ENCODE results near the gene MYADM.
"Not testable (repeated sequence)": the region's sequence is repeated elsewhere in the genome, so short reads cannot be mapped to it uniquely, and the experiment has no call there.

The MYADM gene

DNA sequence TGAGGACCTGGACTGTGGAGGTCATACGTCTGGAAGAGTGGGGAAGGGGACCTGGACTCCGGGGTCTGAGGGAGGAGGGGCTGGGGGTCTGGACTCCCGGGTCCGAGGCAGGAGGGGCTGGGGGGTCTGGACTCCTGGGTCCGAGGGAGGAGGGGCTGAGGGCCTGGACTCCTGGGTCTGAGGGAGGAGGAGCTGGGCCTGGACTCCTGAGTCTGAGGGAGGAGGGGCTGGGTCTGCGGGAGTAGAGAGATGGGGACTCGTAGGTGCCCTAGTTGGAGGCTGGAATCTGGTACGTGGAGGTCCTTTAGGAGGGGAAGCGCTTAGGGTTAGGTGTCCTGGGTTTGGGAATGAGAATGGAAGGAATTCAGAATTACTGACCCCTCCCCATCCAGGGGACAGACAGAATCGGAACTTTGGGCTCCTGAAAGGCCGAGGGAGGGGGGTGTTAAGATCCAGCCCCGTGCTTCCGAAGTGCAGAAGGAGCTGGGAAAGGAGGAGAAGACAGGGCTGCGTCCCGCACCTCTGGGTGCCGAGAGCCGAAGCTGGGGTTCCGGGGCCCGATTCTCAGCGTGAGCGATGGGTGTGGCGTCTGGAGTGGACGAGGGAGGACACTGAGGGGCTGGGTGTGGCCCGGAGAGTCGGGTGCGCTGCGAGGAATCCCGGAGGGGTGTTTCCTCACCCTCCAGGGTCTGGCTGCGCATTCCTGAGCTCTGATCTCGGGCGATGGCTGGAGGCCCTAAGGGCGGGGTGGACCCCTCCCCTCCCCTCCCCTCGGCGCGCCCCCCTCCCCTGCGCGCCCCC, 608 bp downstream of the MYADM start:
- FAIRE-seq (no peak), DNase-seq (ENCODE audit: low spot score) (peak; percentile 53)

DNA sequence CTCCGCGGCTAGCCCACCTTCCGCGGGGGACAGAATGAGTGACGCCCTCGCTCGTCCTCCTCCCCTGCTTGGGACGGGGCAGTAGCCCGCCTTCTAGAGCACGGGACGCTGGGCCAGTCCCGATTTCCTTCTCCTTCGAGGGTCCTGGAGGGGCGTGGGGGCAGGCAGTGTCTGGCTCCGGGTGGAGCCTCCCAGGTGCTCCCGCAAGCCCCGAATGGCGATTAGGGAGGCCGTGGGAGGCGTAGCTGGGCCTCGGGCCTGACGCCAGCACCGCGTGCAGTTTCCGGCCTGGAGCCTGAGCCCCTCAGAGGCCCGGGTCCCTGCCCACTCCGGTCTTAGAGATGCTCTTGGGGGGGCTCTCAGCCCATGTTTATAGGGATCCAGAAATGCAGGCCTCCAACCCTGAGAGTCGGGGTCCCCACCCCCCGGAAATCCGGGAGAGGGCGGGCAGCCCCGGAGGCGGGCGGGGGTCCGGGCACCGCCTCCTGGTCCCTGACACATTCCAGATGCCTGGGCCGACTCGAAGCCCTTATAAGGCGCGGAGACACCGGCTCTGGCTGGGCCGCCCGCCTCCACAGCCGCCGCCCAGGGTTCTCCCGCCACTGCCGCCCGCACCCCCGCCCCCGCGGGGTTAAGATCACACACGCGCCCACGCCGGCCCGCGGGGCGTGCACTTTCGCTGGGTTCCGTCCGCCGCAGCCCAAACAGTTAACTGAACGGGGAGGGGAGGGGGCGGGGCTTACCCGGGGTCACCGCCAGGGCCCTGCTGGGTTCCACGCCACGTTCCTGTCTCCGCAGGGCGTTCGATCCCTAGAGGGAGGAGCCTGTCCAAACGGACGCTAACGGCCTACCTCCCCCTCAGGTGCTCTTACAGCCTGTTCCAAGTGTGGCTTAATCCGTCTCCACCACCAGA, 1.5 kb downstream of the MYADM start:
- FAIRE-seq: no peak

DNA sequence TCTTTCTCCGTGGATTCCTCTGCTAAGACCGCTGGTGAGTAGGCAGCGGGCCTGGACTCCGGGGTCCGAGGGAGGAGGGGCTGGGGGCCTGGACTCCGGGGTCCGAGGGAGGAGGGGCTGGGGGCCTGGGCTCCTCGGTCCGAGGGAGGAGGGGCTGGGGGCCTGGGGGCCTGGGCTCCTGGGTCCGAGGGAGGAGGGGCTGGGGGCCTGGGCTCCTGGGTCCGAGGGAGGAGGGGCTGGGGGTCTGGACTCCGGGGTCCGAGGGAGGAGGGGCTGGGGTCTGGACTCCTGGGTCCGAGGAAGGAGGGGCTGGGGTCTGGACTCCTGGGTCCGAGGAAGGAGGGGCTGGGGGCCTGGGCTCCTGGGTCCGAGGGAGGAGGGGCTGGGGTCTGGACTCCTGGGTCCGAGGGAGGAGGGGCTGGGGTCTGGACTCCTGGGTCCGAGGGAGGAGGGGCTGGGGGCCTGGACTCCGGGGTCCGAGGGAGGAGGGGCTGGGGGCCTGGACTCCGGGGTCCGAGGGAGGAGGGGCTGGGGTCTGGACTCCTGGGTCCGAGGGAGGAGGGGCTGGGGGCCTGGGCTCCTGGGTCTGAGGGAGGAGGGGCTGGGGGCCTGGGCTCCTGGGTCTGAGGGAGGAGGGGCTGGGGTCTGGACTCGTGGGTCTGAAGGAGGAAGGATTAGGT, 2.3 kb downstream of the MYADM start:
- not testable (repeated sequence) for FAIRE-seq; DNase-seq (ENCODE audit: low spot score)

More for the DNA sequence above, 1.5 kb downstream of the MYADM start:
- DNase-seq (ENCODE audit: low spot score): peak; percentile 81

DNA sequence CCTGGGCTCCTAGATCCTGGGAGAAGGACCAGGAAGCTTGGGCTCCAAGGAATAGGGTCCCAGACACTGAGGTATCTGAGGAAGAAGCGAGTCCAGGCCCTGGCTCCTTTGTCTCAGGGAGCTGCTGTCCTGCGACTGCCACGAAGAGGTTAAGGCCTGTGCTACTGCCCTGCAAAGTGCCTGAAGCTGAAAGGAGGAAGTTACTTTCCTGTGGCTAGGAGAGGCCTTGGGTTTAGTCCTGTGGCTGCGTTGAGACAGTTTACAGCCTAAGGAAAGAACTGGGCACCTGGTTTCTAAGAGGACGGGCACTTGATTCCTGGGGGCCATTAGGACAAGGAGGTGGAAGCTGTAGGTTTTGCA, 2.8 kb downstream of the MYADM start:
- no peak for DNase-seq (ENCODE audit: low spot score)

DNA sequence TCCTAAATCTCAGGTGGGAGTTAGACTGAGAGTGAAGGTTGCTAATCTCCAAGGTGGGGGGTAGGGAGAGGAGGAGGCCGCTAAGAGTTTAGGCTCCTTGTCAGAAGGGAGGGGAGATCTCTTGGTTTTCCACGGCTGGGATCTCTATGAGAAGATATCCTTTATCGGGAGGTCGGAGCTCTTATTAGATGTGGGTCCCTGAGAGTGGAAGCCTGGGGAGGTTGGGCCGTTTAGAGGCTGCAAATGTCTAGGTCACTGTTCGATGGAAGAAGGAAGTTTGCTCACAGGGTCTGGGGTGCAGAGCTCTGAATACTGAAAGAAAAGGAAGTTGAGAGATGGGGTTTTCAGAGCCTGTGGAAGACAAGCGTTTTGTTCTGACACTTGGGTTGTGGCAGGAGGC, 3.8 kb downstream of the MYADM start:
- DNase-seq (ENCODE audit: low spot score) (no peak), FAIRE-seq (no peak)

More for the DNA sequence above, 2.8 kb downstream of the MYADM start:
- no peak for FAIRE-seq

DNA sequence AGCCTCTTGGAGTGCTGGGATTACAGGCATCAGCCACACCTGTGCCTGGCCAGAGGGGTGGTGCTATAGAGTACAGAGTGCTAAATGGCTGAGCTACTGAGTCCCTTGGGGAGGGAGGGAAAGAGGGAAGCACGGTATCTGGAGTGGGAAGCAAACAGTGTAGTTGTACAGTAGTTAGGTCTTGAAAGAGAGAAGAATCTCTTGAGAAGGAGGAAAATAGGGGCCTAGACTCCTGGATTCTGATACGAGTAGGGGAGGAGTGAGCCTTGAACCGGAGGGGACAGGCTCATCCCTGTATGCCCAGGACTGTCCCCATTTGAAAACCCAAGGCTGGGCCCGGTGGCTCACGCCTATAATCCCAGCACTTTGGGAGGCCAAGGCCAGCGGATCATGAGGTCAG, 5.1 kb downstream of the MYADM start:
- FAIRE-seq (no peak), DNase-seq (ENCODE audit: low spot score) (no peak)

DNA sequence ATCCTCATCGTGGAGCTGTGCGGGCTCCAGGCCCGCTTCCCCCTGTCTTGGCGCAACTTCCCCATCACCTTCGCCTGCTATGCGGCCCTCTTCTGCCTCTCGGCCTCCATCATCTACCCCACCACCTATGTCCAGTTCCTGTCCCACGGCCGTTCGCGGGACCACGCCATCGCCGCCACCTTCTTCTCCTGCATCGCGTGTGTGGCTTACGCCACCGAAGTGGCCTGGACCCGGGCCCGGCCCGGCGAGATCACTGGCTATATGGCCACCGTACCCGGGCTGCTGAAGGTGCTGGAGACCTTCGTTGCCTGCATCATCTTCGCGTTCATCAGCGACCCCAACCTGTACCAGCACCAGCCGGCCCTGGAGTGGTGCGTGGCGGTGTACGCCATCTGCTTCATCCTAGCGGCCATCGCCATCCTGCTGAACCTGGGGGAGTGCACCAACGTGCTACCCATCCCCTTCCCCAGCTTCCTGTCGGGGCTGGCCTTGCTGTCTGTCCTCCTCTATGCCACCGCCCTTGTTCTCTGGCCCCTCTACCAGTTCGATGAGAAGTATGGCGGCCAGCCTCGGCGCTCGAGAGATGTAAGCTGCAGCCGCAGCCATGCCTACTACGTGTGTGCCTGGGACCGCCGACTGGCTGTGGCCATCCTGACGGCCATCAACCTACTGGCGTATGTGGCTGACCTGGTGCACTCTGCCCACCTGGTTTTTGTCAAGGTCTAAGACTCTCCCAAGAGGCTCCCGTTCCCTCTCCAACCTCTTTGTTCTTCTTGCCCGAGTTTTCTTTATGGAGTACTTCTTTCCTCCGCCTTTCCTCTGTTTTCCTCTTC, 6.3 kb downstream of the MYADM start:
- no peak for FAIRE-seq
- DNase-seq (ENCODE audit: low spot score): no peak

DNA sequence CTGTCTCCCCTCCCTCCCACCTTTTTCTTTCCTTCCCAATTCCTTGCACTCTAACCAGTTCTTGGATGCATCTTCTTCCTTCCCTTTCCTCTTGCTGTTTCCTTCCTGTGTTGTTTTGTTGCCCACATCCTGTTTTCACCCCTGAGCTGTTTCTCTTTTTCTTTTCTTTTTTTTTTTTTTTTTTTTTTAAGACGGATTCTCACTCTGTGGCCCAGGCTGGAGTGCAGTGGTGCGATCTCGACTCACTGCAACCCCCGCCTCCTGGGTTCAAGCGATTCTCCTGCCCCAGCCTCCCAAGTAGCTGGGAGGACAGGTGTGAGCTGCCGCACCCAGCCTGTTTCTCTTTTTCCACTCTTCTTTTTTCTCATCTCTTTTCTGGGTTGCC, 6.9 kb downstream of the MYADM start:
- FAIRE-seq (no peak), DNase-seq (ENCODE audit: low spot score) (no peak)

DNA sequence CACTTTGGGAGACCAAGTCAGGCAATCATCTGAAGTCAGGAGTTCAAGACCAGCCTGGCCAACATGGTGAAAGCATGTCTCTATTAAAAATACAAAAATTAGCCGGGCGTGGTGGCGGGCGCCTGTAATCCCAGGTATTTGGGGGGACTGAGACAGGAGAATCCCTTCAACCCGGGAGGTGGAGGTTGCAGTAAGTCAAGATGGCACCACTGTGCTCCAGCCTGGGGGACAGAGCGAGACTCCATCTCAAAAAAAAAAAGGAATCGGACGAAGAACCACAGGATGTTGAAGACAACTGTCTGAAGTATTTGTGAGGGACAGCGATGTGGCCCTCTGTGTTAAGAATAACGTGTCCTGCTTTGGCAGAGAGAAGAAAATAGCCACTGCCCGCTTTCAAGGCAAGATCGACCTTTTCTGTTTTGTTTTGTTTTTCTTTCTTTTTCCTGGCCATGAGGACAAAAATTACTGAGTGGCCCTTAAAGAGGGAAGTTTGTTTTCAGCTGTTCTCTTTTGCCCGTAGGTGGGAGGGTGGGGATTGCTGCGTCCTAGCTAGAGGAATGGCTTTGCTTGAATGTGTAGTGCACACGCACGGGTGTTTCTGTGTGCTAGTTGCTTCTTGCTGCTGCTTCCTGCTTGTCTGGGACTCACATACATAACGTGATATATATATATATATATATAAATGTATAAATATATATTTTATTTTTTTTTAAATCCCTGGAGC, 8.1 kb downstream of the MYADM start:
- no peak for FAIRE-seq

DNA sequence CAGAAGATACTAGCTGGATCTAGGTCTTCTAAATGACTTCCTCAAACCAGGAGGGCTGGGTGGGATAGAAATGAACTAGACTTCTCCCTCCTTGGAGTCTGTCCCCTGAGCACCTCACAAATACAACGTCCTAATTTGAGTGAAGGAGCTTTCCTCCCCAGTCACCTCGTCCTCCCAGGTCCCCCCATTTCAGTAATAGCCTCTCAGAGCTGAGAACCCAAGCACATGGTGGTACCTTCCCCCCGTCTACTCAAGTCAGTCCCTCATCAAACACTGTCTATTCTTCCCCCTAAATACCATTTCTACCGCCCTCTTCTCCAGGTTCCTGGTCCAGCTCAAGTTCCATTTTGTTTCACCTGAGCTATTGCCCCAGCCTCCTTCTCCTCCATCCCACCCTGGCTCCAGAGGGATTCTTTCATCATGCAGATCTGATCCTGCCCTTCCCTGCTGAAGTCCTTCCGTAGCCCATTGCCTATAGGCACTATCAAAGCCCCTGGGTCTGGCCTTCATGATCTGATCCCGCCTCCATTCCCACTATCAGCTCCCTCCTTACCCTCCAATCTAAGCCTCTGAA, 9.1 kb downstream of the MYADM start:
- FAIRE-seq (no peak), DNase-seq (ENCODE audit: low spot score) (no peak)

More for the DNA sequence above, 8.1 kb downstream of the MYADM start:
- no peak for DNase-seq (ENCODE audit: low spot score)

DNA sequence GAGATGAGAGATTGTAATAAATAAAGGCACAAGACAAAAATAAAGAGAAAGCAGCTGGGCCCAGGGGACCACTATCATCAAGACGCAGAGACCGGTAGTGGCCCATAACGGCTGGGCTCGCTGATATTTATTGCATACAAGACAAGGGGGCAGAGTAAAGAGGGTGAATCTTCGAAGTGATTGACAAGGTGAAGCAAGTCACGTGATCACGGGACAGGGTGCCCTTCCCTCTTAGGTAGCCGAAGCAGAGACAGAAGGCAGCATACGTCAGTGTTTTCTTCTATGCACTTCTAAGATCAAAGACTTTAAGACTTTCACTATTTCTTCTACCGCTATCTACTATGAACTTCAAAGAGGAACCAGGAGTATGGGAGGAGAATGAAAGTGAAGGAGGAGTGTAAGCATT, 9.7 kb downstream of the MYADM start:
- FAIRE-seq (no peak), DNase-seq (ENCODE audit: low spot score) (peak; percentile 18)

DNA sequence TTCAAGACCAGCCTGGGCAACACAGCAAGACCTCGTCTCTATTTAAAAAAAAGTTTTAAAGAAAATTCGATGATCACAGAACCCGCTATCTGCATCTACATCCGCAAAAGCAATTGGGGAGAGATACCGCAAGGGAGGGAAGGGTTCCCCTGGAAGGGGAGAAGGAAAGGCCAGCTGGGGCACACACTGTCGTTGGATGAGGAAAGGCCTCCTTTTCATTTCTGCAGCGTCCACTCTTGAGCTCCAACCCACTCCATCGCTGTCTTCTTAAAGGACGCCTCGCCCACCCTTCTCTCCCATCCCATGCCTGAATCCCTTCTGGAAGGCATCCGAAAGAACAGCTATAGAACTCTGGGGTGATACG, 11.1 kb downstream of the MYADM start:
- FAIRE-seq (no peak), DNase-seq (ENCODE audit: low spot score) (no peak)

DNA sequence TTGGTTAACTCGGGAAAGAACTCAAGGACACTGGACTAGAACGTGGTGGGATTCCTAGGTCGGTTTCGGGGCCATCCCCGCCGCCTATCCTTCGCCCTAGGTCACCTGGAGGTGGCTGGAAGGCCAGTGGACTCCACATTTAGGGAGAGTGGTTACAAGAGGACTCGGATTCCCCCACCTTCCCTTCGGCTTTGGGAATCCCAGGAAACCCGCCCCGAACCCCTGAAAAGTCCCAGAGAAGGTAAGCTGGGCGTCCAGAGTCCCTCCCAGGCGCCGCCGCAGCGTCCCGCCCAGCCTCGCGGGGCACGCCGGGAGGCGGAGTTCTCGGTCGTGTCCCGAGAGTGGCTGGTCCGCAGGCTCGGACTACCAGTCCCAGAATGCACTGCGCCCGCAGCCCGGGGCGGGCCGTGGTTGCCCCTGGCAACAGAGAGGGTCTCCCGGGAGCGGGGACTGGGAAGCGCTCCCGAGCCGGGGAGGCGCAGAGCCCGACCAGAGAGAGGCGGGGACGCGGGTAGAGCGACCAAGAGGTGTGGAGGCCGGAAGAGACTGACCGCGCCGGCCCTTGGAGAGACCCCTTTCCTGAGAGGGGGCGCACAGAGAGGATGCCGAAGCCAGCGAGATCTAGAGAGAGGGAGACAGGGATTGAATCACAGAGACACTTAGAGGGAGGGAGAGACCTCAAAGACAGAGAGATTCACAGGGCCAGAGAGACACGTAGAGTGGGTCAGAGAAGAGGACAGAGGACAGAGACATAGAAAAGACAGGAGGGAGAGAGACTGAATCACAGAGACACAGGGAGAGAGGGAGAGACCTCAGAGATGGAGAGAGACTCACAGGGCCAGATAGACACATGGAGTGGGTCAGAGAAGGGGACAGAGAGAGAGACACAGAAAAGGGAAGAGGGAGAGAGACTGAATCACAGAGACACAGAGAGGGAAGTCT, 11.7 kb downstream of the MYADM start:
- no peak for FAIRE-seq
- DNase-seq (ENCODE audit: low spot score): peak; percentile 56

DNA sequence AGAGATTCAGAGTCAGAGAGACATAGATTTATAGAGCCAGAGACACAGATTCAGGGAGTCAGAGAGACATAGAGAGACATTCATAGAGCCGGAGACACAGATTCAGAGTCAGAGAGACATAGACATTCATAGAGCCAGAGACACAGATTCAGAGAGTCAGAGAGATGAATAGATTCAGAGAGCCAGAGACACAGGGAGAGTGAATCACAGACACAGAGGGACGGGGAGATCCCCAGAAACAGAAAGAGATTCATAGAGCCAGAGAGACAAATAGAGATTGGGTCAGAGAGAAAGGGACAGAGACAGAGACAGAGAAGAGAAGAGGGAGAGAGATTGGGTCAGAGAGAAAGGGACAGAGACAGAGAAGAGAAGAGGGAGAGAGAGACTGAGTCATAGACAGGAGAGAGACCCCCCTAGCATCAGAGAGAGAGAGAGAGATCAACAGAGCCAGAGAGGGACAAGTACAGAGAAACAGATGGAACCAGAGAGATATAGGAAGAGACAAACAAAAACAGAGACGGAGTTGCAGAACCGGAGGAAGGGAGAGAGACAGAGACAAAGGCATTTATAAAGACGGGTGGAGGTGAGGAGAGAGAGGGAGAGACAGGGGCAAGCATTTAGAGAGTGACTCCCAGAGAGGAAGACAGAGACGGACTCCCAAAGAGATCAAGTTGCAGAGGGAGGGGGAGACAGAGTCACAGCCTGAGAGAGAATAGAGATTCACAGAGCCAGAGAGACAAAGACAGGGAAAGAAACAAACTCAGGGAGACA, 13.2 kb downstream of the MYADM start:
- no peak for DNase-seq (ENCODE audit: low spot score)
- FAIRE-seq: no peak

DNA sequence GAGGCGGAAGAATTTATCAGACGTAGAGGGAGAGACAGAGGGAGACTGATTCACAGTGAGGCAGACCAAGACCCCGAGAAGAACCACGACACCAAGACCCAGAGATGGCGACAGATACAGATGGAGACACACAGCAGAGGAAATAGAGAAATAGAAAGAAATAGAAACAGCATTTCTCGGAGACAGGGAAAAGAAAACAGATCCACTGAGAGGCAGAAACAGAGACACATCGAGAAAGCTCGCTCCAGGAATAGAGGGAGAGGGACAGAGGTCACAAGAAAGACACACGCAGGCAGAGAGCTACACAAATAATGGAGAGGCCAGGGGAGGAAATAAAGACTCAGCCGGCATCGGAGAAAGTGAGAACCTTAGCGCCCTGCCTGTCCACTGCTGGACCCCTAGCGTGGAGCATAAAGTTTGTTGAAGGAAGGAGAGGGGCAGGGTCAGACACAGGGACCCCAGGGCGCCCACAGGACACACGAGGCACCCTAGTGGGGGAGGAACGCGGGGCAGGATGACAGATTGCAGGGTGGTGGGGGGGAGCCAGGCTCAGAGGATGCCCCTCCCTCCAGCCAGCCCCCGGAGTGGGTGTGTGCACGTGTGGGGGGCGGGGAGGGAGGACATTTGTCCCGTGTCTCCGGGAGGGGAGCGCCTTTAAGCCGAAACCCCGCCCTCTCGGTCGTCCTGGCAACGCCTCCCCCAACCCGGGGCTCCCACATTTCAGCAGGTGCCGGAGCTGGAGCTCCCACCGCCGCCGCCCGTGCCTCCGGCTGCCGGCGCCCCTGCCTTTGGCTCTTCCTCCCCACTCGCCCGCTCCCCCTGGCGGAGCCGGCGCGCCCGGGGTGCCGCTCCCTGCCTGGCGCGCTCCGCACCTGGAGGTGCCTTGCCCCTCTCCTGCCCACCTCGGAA, 14.1 kb downstream of the MYADM start, which contains the start of gene PRKCG:
TSS of gene PRKCG (plus strand) at position 716 of the 909 bp plus-strand sequence. CDS start 298 bp downstream, outside the sequence.
- DNase-seq (ENCODE audit: low spot score): no peak
- no peak for FAIRE-seq

DNA sequence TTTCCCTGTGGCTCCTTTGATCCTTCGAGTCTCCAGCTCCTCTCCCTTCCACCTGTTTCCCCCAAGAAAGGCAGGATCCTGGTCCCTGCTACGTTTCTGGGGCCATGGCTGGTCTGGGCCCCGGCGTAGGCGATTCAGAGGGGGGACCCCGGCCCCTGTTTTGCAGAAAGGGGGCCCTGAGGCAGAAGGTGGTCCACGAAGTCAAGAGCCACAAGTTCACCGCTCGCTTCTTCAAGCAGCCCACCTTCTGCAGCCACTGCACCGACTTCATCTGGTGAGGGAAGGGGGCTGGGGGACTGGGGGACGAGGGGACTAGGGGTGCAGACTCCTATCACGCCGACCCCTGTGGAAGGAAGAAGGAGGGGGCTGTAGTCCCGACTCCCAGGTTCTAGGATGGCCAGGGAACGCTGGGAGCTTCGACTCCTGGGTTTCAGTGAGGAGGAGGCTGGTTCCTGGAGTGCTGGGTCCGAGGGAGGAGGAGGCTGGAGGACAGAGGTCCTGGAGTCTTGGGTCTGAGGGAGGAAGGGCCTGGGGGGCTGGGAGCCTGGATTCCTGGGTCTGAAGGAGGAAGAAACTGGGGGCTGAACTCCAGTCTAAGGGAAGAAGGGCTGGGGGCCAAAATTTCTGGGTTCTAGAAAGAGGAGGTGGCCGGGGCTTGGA, 14.8 kb downstream of the MYADM start:
- FAIRE-seq: no peak
- DNase-seq (ENCODE audit: low spot score): no peak
